ENCODE results near the gene CLDN2. TPM values are rescaled to one million over a fixed set of nuclear protein-coding genes. Genes with fewer than 3 reads are reported as not detected.

The CLDN2 gene
- total RNA-seq, 1 donor, result not detected

GRCh38 chrX:106932492-106932923, 12.3 kb downstream of the CLDN2 start:
- peak; percentile 72 for DNase-seq (ENCODE audit: low read depth)
- no peak for TF ChIP-seq CTCF (IDR thresholded peaks at IDR 0.05; ENCODE audit: insufficient read depth, low read depth, low read length)
- no peak overlapping the region for H3K4me3 ChIP-seq (ENCODE audit: low read depth, low read length)

GRCh38 chrX:106932960-106933537, 12.8 kb downstream of the CLDN2 start:
- peak; percentile 65 for DNase-seq (ENCODE audit: low read depth)
- no peak overlapping the region for H3K4me3 ChIP-seq (ENCODE audit: low read depth, low read length)
- no peak for TF ChIP-seq CTCF (IDR thresholded peaks at IDR 0.05; ENCODE audit: insufficient read depth, low read depth, low read length)

- peak; percentile 78 for DNase-seq (ENCODE audit: low read depth)
- TF ChIP-seq CTCF (IDR thresholded peaks at IDR 0.05; ENCODE audit: insufficient read depth, low read depth, low read length), result no peak
- no peak overlapping the region for H3K4me3 ChIP-seq (ENCODE audit: low read depth, low read length)
These were observed 13.3 kb downstream of the CLDN2 start for GRCh38 chrX:106933538-106933961.

- no peak overlapping the region for H3K4me3 ChIP-seq (ENCODE audit: low read depth, low read length)
- no peak for TF ChIP-seq CTCF (IDR thresholded peaks at IDR 0.05; ENCODE audit: insufficient read depth, low read depth, low read length)
- DNase-seq (ENCODE audit: low read depth), result peak; percentile 57
These were observed 15.0 kb downstream of the CLDN2 start for GRCh38 chrX:106935175-106935574.

GRCh38 chrX:106936246-106936645, 16.0 kb downstream of the CLDN2 start:
- DNase-seq (ENCODE audit: low read depth), result no peak
- no peak for TF ChIP-seq CTCF (IDR thresholded peaks at IDR 0.05; ENCODE audit: insufficient read depth, low read depth, low read length)
- no peak overlapping the region for H3K4me3 ChIP-seq (ENCODE audit: low read depth, low read length)

- DNase-seq (ENCODE audit: low read depth), result no peak
- no peak for TF ChIP-seq CTCF (IDR thresholded peaks at IDR 0.05; ENCODE audit: insufficient read depth, low read depth, low read length)
- no peak overlapping the region for H3K4me3 ChIP-seq (ENCODE audit: low read depth, low read length)
These were observed 19.4 kb downstream of the CLDN2 start for GRCh38 chrX:106939566-106939965.

- no peak overlapping the region for H3K4me3 ChIP-seq (ENCODE audit: low read depth, low read length)
- no peak for DNase-seq (ENCODE audit: low read depth)
- TF ChIP-seq CTCF (IDR thresholded peaks at IDR 0.05; ENCODE audit: insufficient read depth, low read depth, low read length), result no peak
These were observed 19.9 kb downstream of the CLDN2 start for GRCh38 chrX:106940068-106940467.

Data from fibroblast of villous mesenchyme (primary cell).